HG03521 (cell line): ENCODE results near the gene NETO2.
"Not testable (repeated sequence)": the region's sequence is repeated elsewhere in the genome, so short reads cannot be mapped to it uniquely, and the experiment has no call there.

ENCODE experiments used
- ATAC-seq: cut with Tn5 transposase; IDR thresholded peaks from one replicate; pipeline ENCODE4 v1.9.1; 2021; ENCODE audit warnings: mild to moderate bottlenecking, moderate library complexity; ENCODE audit not compliant: unreplicated experiment

Gene NETO2

GRCh38 chr16:47067203-47067602 lies 76.5 kb downstream of the NETO2 start:
- no peak for ATAC-seq

GRCh38 chr16:47065766-47066688 lies 77.7 kb downstream of the NETO2 start:
- no peak for ATAC-seq

GRCh38 chr16:47064775-47065174 lies 79.0 kb downstream of the NETO2 start:
- no peak for ATAC-seq

- no peak for ATAC-seq
Measured at GRCh38 chr16:47063011-47063724, 80.6 kb downstream of the NETO2 start.

GRCh38 chr16:47061204-47061603 lies 82.5 kb downstream of the NETO2 start:
- no peak for ATAC-seq

GRCh38 chr16:47060596-47060995 lies 83.1 kb downstream of the NETO2 start:
- ATAC-seq, result no peak

- ATAC-seq, result no peak
Measured at GRCh38 chr16:47059991-47060390, 83.8 kb downstream of the NETO2 start.

GRCh38 chr16:47059130-47059529 lies 84.6 kb downstream of the NETO2 start:
- not testable (repeated sequence) for ATAC-seq

GRCh38 chr16:47058295-47059086 lies 85.3 kb downstream of the NETO2 start:
- no peak for ATAC-seq

GRCh38 chr16:47057630-47057993 lies 86.1 kb downstream of the NETO2 start:
- ATAC-seq, result no peak

- ATAC-seq, result no peak
Measured at GRCh38 chr16:47056688-47057629, 86.8 kb downstream of the NETO2 start.

- ATAC-seq, result not testable (repeated sequence)
Measured at GRCh38 chr16:47056061-47056460, 87.7 kb downstream of the NETO2 start.

- ATAC-seq, result no peak
Measured at GRCh38 chr16:47055136-47055885, 88.4 kb downstream of the NETO2 start.

- no peak for ATAC-seq
Measured at GRCh38 chr16:47054306-47054705, 89.4 kb downstream of the NETO2 start.

GRCh38 chr16:47053895-47054294 lies 89.8 kb downstream of the NETO2 start:
- no peak for ATAC-seq

- ATAC-seq, result no peak
Measured at GRCh38 chr16:47052666-47053640, 90.8 kb downstream of the NETO2 start.

GRCh38 chr16:47051031-47051430 lies 92.7 kb downstream of the NETO2 start:
- ATAC-seq, result no peak

- no peak for ATAC-seq
Measured at GRCh38 chr16:47049901-47050583, 93.7 kb downstream of the NETO2 start.
